ACHN (cell line): Measurements from ENCODE around the gene VENTX.

Source experiments
- DNase-seq: peaks from one replicate; pipeline ENCODE4 v3.0.0-alpha.2; 2015
- in situ Hi-C: cut with HindIII; loops from 2 replicates; pipeline ENCODE4 v1.10.0; 2017; ENCODE audit warnings: low sequenced_read_pairs, low pct_ligation_motif_present, low pct_unique_long_range_greater_than_20kb

Gene VENTX

GRCh38 chr10:133248334-133248715, 10.7 kb downstream of the VENTX start:
- in situ Hi-C loops, result no loop called here
- DNase-seq, result no peak

GRCh38 chr10:133249094-133249780, 11.6 kb downstream of the VENTX start:
- no peak for DNase-seq
- in situ Hi-C loops, result no loop called here

- no peak for DNase-seq
- in situ Hi-C loops, result no loop called here
These were observed 12.5 kb downstream of the VENTX start for GRCh38 chr10:133249975-133250754.

GRCh38 chr10:133251388-133252222, 13.9 kb downstream of the VENTX start:
- no peak for DNase-seq
- in situ Hi-C loops, result no loop called here

GRCh38 chr10:133252223-133252552, 14.5 kb downstream of the VENTX start:
- DNase-seq, result no peak
- in situ Hi-C loops, result no loop called here

GRCh38 chr10:133253361-133253955, 15.8 kb downstream of the VENTX start:
- DNase-seq, result no peak
- in situ Hi-C loops, result no loop called here

- no peak for DNase-seq
- in situ Hi-C loops, result no loop called here
These were observed 16.9 kb downstream of the VENTX start for GRCh38 chr10:133254421-133255120.

- DNase-seq, result no peak
- in situ Hi-C loops, result no loop called here
These were observed 17.7 kb downstream of the VENTX start for GRCh38 chr10:133255323-133255722.

- in situ Hi-C loops, result no loop called here
- DNase-seq, result peak; percentile 81
These were observed 19.9 kb downstream of the VENTX start for GRCh38 chr10:133257489-133258065.

- peak; percentile 25 for DNase-seq
- in situ Hi-C loops, result no loop called here
These were observed 20.6 kb downstream of the VENTX start for GRCh38 chr10:133258066-133258817.

- peak; percentile 100 for DNase-seq
These were observed 21.4 kb downstream of the VENTX start for GRCh38 chr10:133258818-133259601.

GRCh38 chr10:133259602-133259989, 21.9 kb downstream of the VENTX start:
- in situ Hi-C loops, result no loop called here
- DNase-seq, result no peak

More at GRCh38 chr10:133258818-133259601, 21.4 kb downstream of the VENTX start:
- in situ Hi-C loops, result no loop called here

- in situ Hi-C loops, result no loop called here
- DNase-seq, result peak; percentile 65
These were observed 23.5 kb downstream of the VENTX start for GRCh38 chr10:133260895-133261725.

- in situ Hi-C loops, result no loop called here
- DNase-seq, result peak; percentile 74
These were observed 24.2 kb downstream of the VENTX start for GRCh38 chr10:133261726-133262325.

GRCh38 chr10:133262696-133263095, 25.0 kb downstream of the VENTX start:
- in situ Hi-C loops, result no loop called here
- no peak for DNase-seq

- DNase-seq, result no peak
- in situ Hi-C loops, result no loop called here
These were observed 26.0 kb downstream of the VENTX start for GRCh38 chr10:133263674-133264073.
